Testis (tissue), 3 donors: ENCODE measurements around the gene ASIC4. TPM values are rescaled to one million over a fixed set of nuclear protein-coding genes. Genes with fewer than 3 reads are reported as not detected.

ENCODE experiments used
- DNase-seq: peaks from one replicate; pipeline ENCODE4 v3.0.0-alpha.2; 2019
- H3K27ac ChIP-seq, 2 donors: fragments of 200-600 bp; sonication (generic); one replicate each; pipeline ENCODE4 v1.5.1; 2019
- H3K27me3 ChIP-seq: fragments of 200-600 bp; sonication (generic); one replicate; pipeline ENCODE4 v1.5.1; 2019
- H3K36me3 ChIP-seq: fragments of 200-600 bp; sonication (generic); one replicate; pipeline ENCODE4 v1.5.1; 2017; ENCODE audit warnings: low read depth; ENCODE audit errors: missing control alignments
- H3K4me1 ChIP-seq: fragments of 200-600 bp; sonication (generic); one replicate; pipeline ENCODE4 v1.5.1; 2019
- H3K4me3 ChIP-seq, 2 donors: fragments of 200-600 bp; sonication (generic); one replicate each; pipeline ENCODE4 v1.5.1; 2017 to 2019
- H3K9me3 ChIP-seq: fragments of 200-600 bp; sonication (generic); one replicate; pipeline ENCODE4 v1.5.1; 2017
- POLR2A ChIP-seq: fragments of 450-650 bp; IDR thresholded peaks from one replicate; pipeline ENCODE4 v1.6.1; 2017; ENCODE audit warnings: antibody characterized with exemption, mild to moderate bottlenecking, moderate library complexity
- WGBS, 2 donors: methylation state at CpG; one replicate each; pipeline ENCODE4 v1.1.5; 2018; 5-methylcytosine and 5-hydroxymethylcytosine counted together
- intact Hi-C: fragments of 100-400 bp; cut with DNase I; formaldehyde crosslinking; loops from one replicate; pipeline ENCODE4 v1.15.1; 2023; ENCODE audit warnings: low total_unique reads
- polyA plus RNA-seq: library from polyadenylated mRNA; stranded (reverse); fragments of 350-450 nt; fragmentation: Illumina TruSeq; extraction: RNeasy Lipid Tissue Mini Kit (QIAGEN cat#74804); gene quantifications from one replicate; pipeline ENCODE4 v1.2.3, GENCODE V29; 2014; ENCODE audit warnings: low read depth, low replicate concordance; ENCODE audit not compliant: insufficient read depth
- total RNA-seq, 2 donors: library from RNA; depleted of rRNA; stranded (reverse); fragments of >200 nt; gene quantifications; one replicate each; pipeline ENCODE4 v1.2.3, GENCODE V29; 2016
- TF ChIP-seq, protein P1 (sequence below), 3 experiments: fragments of 450-650 bp in 2 of 3; fragments of 200-600 bp in 1 of 3; sonication (generic) in 1 of 3; IDR thresholded peaks; one replicate each; pipeline ENCODE4 v1.5.1; 2016 to 2019; ENCODE audit warnings: antibody characterized with exemption in 3 of 3, mild to moderate bottlenecking in 2 of 3, moderate library complexity in 1 of 3

The ASIC4 gene
- total and polyA plus RNA-seq, 3 donors from 2014 or later = 1.5 to 4.6 (median 2.0) TPM

GRCh38 chr2:219563271-219563928, 49.1 kb downstream of the ASIC4 start:
- intact Hi-C loops = no loop called here
- no peak for DNase-seq
- WGBS, 2 donors = 89 to 90% methylated on average over 19 to 20 of the region's 20 CpGs
- H3K27me3 ChIP-seq = no peaks in the 10 kb centered on the region
- no peaks in the 10 kb centered on the region for H3K36me3 ChIP-seq
- no peak overlapping the region for H3K27ac ChIP-seq
- H3K4me3 ChIP-seq = no peak overlapping the region
- H3K4me1 ChIP-seq = peaks cover 9% of the 10 kb centered on the region
- H3K9me3 ChIP-seq = no peaks in the 10 kb centered on the region
- TF ChIP-seq POLR2A = no peak
- TF ChIP-seq, protein P1, sequence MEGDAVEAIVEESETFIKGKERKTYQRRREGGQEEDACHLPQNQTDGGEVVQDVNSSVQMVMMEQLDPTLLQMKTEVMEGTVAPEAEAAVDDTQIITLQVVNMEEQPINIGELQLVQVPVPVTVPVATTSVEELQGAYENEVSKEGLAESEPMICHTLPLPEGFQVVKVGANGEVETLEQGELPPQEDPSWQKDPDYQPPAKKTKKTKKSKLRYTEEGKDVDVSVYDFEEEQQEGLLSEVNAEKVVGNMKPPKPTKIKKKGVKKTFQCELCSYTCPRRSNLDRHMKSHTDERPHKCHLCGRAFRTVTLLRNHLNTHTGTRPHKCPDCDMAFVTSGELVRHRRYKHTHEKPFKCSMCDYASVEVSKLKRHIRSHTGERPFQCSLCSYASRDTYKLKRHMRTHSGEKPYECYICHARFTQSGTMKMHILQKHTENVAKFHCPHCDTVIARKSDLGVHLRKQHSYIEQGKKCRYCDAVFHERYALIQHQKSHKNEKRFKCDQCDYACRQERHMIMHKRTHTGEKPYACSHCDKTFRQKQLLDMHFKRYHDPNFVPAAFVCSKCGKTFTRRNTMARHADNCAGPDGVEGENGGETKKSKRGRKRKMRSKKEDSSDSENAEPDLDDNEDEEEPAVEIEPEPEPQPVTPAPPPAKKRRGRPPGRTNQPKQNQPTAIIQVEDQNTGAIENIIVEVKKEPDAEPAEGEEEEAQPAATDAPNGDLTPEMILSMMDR (IDR thresholded peaks at IDR 0.05) = no peak

DNA sequence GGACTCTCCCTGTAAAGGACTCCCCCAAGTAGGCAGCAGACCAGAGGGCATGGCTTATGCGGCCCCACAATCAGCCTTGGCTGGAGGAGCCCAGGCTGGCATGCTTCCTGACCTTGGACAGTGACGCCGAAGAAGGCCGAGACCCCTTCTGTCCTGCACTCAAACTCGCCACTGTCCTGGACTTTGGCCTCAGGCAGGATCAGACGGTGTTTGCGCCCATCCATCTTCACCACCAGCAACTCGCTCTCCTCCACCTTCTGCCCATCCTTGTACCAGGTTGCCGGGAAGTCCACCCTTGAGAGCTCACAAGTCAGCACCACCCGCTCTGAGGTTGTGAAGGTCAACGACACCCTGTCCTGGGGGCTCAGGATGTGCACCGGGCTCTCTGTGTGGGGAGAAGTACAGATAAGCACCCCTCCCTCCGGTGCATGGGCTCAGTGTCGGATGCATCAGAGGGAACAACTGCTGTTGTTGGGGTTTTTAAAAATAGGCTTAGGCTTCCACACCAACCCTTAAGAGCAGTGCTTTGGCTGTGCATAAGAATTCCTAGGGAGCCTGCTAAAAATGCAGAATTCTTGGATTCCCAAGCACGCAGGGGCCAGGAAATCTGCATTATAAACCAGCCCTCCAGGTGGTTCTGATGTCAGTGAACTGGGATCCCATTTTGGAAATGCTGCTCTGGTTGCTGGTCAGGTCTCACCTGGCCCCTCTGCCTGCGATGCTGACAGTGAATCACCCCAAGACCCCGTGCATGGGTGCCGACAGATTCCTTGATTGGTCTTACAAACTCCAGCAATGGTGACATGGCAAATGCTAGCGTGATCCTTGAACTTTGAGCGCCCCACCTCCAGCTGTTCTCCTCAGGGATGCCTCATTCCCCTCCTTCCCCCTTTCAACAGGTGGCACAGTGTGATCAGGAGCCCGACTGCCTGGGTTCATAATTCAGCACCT, 51.1 kb downstream of the ASIC4 start:
- Histone ChIP-seq H3K4me1 (peaks cover 11% of the 10 kb centered on the region), H3K9me3 (no peaks in the 10 kb centered on the region), H3K27ac (no peak overlapping the region), H3K36me3 (no peaks in the 10 kb centered on the region), H3K27me3 (no peaks in the 10 kb centered on the region), H3K4me3 (no peak overlapping the region)
- DNase-seq = no peak
- 69 to 72% methylated on average over 20 to 21 of the region's 21 CpGs for WGBS, 2 donors
- TF ChIP-seq POLR2A = no peak
- TF ChIP-seq, protein P1 (IDR thresholded peaks at IDR 0.05) = no peak
- intact Hi-C loops = no loop called here

GRCh38 chr2:219566640-219567039, 52.4 kb downstream of the ASIC4 start:
- intact Hi-C loops = no loop called here
- Histone ChIP-seq H3K4me1 (peaks cover 10% of the 10 kb centered on the region), H3K36me3 (no peaks in the 10 kb centered on the region), H3K9me3 (no peaks in the 10 kb centered on the region), H3K27me3 (no peaks in the 10 kb centered on the region), H3K27ac (no peak overlapping the region), H3K4me3 (no peak overlapping the region)
- no peak for DNase-seq
- WGBS, 2 donors = 86 to 92% methylated on average over 11 of the region's 11 CpGs
- TF ChIP-seq, protein P1 (IDR thresholded peaks at IDR 0.05) = no peak
- TF ChIP-seq POLR2A = no peak

GRCh38 chr2:219567131-219567530, 52.8 kb downstream of the ASIC4 start:
- no peak overlapping the region for H3K4me3 ChIP-seq
- no peak for DNase-seq
- H3K27me3 ChIP-seq = no peaks in the 10 kb centered on the region
- TF ChIP-seq, protein P1 (IDR thresholded peaks at IDR 0.05) = no peak
- TF ChIP-seq POLR2A = no peak
- no peak overlapping the region for H3K27ac ChIP-seq
- intact Hi-C loops = no loop called here
- H3K36me3 ChIP-seq = no peaks in the 10 kb centered on the region
- H3K9me3 ChIP-seq = no peaks in the 10 kb centered on the region
- H3K4me1 ChIP-seq = peaks cover 15% of the 10 kb centered on the region
- 91 to 96% methylated on average over 18 of the region's 18 CpGs for WGBS, 2 donors
